K562 (cell line): Measurements from ENCODE around the gene TMTC3. TPM values are rescaled to one million over a fixed set of nuclear protein-coding genes. Genes with fewer than 3 reads are reported as not detected.
A peak's percentile ranks its signal among the peaks of the same experiment; 100 is the strongest.

Experiments used
- ATAC-seq: fragments of 200-7000 bp; cut with Tn5 transposase; 3 replicates; pipeline ENCODE4 v1.9.1; 2020; ENCODE audit warnings: moderate library complexity
- BruUV-seq: library from RNA; stranded (reverse); fragments of 400-500 nt; replicated peaks from 2 replicates; lab custom pipeline; 2021; lab: Mats Ljungman, UMichigan
- CTCF ChIA-PET: fragments of 300-600 bp; formaldehyde crosslinking; extraction: SDS; loops from one replicate; lab custom pipeline; 2021; ENCODE audit warnings: low intra/inter-chr PET ratio; lab: Yijun Ruan, JAX
- POLR2A ChIA-PET: fragments of 300-600, 350-650 bp; sonication (Branson Sonifier 250); formaldehyde crosslinking; extraction: SDS; loops from one replicate; lab custom pipeline; 2021; ENCODE audit warnings: antibody characterized with exemption, inconsistent platforms; lab: Yijun Ruan, JAX
- DNase-seq, 4 experiments: peaks; one replicate each; pipeline versions ENCODE4 v3.0.0 to v3.0.0-alpha.2; 2011 to 2018; ENCODE audit warnings: low spot score in 3 of 4, mixed read lengths in 3 of 4; ENCODE audit errors: extremely low read depth in 1 of 4
- FAIRE-seq: peaks from 2 replicates; lab custom pipeline; 2011; peaks lifted over from hg19 to GRCh38; lab: Jason Lieb, UNC
- H2AFZ ChIP-seq: 2 replicates; pipeline ENCODE4 v1.6.0; 2011; ENCODE audit warnings: low read depth, low read length, control low read depth, inconsistent platforms
- H3K27ac ChIP-seq: fragments of 200-600 bp; 3 replicates; pipeline ENCODE4 v1.8.0; 2011; ENCODE audit warnings: low read depth, mild to moderate bottlenecking, control low read depth, inconsistent platforms, low read length, moderate library complexity, mixed read lengths; ENCODE audit errors: extremely low read depth
- H3K27me3 ChIP-seq, 2 experiments: fragments of 300-600 bp in 1 of 2; 2 replicates in 1 of 2; 3 replicates in 1 of 2; pipeline versions ENCODE4 v1.6.0 to v1.8.0; 2011; ENCODE audit warnings: inconsistent platforms in 2 of 2, low read length in 2 of 2, mild to moderate bottlenecking in 1 of 2, mixed read lengths in 1 of 2, moderate library complexity in 1 of 2; ENCODE audit not compliant: control insufficient read depth in 2 of 2, insufficient read depth in 2 of 2
- H3K36me3 ChIP-seq: fragments of 300-600 bp; 3 replicates; pipeline ENCODE4 v1.8.0; 2011; ENCODE audit warnings: mild to moderate bottlenecking, low read length, inconsistent platforms; ENCODE audit not compliant: control insufficient read depth, insufficient read depth
- H3K4me1 ChIP-seq, 2 experiments: fragments of 200-600 bp in 1 of 2; replicated peaks in 1 of 2; 2 replicates in 1 of 2; 3 replicates in 1 of 2; pipeline versions ENCODE4 v1.5.1 to v1.8.0; 2011; ENCODE audit warnings: inconsistent platforms in 2 of 2, low read length in 2 of 2, mild to moderate bottlenecking in 1 of 2, mixed read lengths in 1 of 2, moderate library complexity in 1 of 2; ENCODE audit not compliant: control insufficient read depth in 2 of 2, insufficient read depth in 2 of 2
- H3K4me2 ChIP-seq: 2 replicates; pipeline ENCODE4 v1.6.1; 2011; ENCODE audit warnings: low read length, control low read depth, inconsistent platforms, mixed read lengths; ENCODE audit not compliant: insufficient read depth
- H3K4me3 ChIP-seq: fragments of 200-600 bp; sonication (generic), shearing (Covaris generic); 2 replicates; pipeline ENCODE4 v1.5.1; 2016; ENCODE audit warnings: control low read depth, inconsistent platforms
- H3K79me2 ChIP-seq: fragments of 200-600 bp; 3 replicates; pipeline ENCODE4 v1.8.0; 2011; ENCODE audit warnings: low read length, inconsistent platforms; ENCODE audit not compliant: control insufficient read depth, insufficient read depth
- H3K9ac ChIP-seq, 2 experiments: 2 replicates each; pipeline versions ENCODE4 v1.6.0 to v1.6.1; 2011; ENCODE audit warnings: low read depth in 2 of 2, low read length in 2 of 2, control low read depth in 1 of 2, inconsistent platforms in 1 of 2, mild to moderate bottlenecking in 1 of 2, mixed read lengths in 1 of 2; ENCODE audit not compliant: insufficient read depth in 1 of 2
- H3K9me1 ChIP-seq: one replicate; pipeline ENCODE4 v1.6.0; 2011; ENCODE audit warnings: inconsistent platforms, mild to moderate bottlenecking, low read length, moderate library complexity; ENCODE audit not compliant: control insufficient read depth, insufficient read depth
- H3K9me3 ChIP-seq: replicated peaks from 2 replicates; pipeline ENCODE4 v1.5.1; 2011; ENCODE audit warnings: low read depth, low read length, inconsistent platforms; ENCODE audit not compliant: control insufficient read depth, insufficient read depth
- H4K20me1 ChIP-seq: replicated peaks from 2 replicates; pipeline ENCODE4 v1.6.1; 2011; ENCODE audit warnings: low read length, inconsistent platforms, mixed read lengths; ENCODE audit not compliant: control insufficient read depth, insufficient read depth
- SRSF1 ChIP-seq: fragments of 200-400 bp; formaldehyde crosslinking; IDR thresholded peaks from 2 replicates; pipeline ENCODE4 v1.6.1; 2017; ENCODE audit warnings: mild to moderate bottlenecking, low read depth, low read length, moderate library complexity
- ZNF398 ChIP-seq: fragments of 250-450 bp; sonication (Bioruptor Pico); IDR thresholded peaks from 2 replicates; pipeline ENCODE4 v1.8.0; 2021; ENCODE audit warnings: moderate library complexity, mild to moderate bottlenecking, inconsistent platforms
- ZNF766 ChIP-seq: fragments of 200-800 bp; sonication (Bioruptor generic); conservative IDR thresholded peaks from 2 replicates; pipeline ENCODE4 v1.6.1; 2016; ENCODE audit warnings: missing genetic modification characterization, missing compliant biosample characterization
- WGBS: fragments of 100-300 bp; shearing (Covaris generic); methylation state at CpG from one replicate; pipeline ENCODE4 v1.1.6; 2016; ENCODE audit warnings: low coverage, mixed read lengths; ENCODE audit not compliant: insufficient coverage; ENCODE audit errors: missing lambda C conversion rate; 5-methylcytosine and 5-hydroxymethylcytosine counted together
- in situ Hi-C: fragments of 300-500 bp; cut with MboI; formaldehyde crosslinking; loops from 4 replicates; pipeline ENCODE4 v1.15.0; 2018; ENCODE audit warnings: inconsistent platforms, mixed read lengths
- intact Hi-C: fragments of 100-400 bp; cut with micrococcal nuclease; formaldehyde crosslinking; loops from 2 replicates; pipeline ENCODE4 v1.14.2; 2022
- polyA plus RNA-seq, 8 experiments: library from polyadenylated mRNA; depleted of rRNA in 4 of 8; stranded (reverse) in 5 of 8; unstranded in 3 of 8; fragments of >200 nt; fragmentation: Nextera tagmentation in 2 of 8; fragmentation: Illumina TruSeq in 1 of 8; extraction: Ambion mirVana in 2 of 8; extraction: Trizol in 1 of 8; gene quantifications; 2 replicates each; pipeline versions ENCODE4 v1.2.1 to v1.2.3, GENCODE V29; 2011 to 2014; ENCODE audit warnings: inconsistent platforms in 1 of 8, missing spikeins in 1 of 8
- total RNA-seq, 7 experiments: library from RNA; depleted of rRNA in 6 of 7; stranded (reverse); fragments of >200 nt in 6 of 7; fragmentation: Illumina TruSeq in 2 of 7; extraction: Trizol in 2 of 7; gene quantifications; 2 replicates each; pipeline versions ENCODE4 v1.2.1 to v1.2.3, GENCODE V29; 2011 to 2021; ENCODE audit warnings: low replicate concordance in 1 of 7

TMTC3 gene
- total and polyA plus RNA-seq, 9 of the 15 experiments (the other 6 are each of a cell fraction or from before 2014, with no cell fraction given) = 1.9 to 9.8 (median 4.7) TPM

GRCh38 chr12:88230271-88230670, 88.2 kb downstream of the TMTC3 start (continued):
- TF ChIP-seq ZNF398 (CRISPR knock-in tag) = no peak

DNA sequence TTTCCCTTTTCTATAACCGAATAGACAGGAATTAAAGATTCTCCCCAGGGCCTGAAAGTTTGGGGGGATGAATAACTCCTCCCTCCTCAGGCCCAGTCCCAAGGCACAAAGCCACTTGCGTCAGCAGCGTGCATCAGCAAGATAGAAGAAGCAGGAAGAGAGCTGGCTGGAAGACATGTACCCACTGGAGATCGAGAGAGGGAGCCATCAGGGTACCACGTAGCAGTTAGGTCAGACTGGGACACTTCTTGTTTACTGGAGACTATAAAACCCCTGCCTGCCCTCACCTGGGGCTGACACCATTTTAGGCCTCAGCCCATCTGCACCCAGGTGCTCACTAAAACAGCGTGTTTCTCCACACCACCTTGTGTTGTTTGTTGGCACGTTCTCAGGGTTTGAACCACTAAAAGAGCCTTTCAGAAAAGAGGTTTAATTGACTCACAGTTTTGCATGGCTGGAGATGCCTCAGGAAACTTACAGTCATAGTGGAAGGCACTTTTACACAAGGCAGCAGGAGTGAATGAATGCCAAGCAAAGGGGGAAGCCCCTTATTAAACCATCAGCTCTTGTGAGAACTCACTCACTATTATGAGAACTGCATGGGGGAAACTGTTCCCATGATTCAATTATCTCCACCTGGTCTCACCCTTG, 93.2 kb downstream of the TMTC3 start:
- peak in 1 of 4 experiments; percentile 14 for DNase-seq
- no peaks in the 10 kb centered on the region for H3K36me3 ChIP-seq
- no peak overlapping the region for H3K4me3 ChIP-seq
- no peak overlapping the region for H3K9ac ChIP-seq
- H3K9me3 ChIP-seq = no peaks in the 10 kb centered on the region
- in situ Hi-C loops = no loop called here
- 0 out of 2 replicates have a peak, but pooled peaks have one; percentile 46 for TF ChIP-seq ZNF766 (CRISPR knock-in tag)
- TF ChIP-seq SRSF1 = no peak
- no peaks in the 10 kb centered on the region for H4K20me1 ChIP-seq
- peak; percentile 63 for ATAC-seq
- no peaks in the 10 kb centered on the region for H3K79me2 ChIP-seq
- intact Hi-C loops = no loop called here
- FAIRE-seq = no peak
- ChIA-PET POLR2A (no interaction called here), CTCF (no interaction called here)
- H2AFZ ChIP-seq = peak overlapping the region; percentile 66; the same call in 1 of the 2 replicates
- H3K27ac ChIP-seq = no peak overlapping the region
- no peaks in the 10 kb centered on the region for H3K4me1 ChIP-seq
- 0 out of 2 replicates have a peak overlapping the region, but pooled peaks have one; percentile 11 for H3K4me2 ChIP-seq
- H3K9me1 ChIP-seq = no peaks in the 10 kb centered on the region
- WGBS = 11% methylated on average over 7 of the region's 7 CpGs
- H3K27me3 ChIP-seq = no peaks in the 10 kb centered on the region
- no TSS peak for BruUV-seq
